Choroid plexus epithelial cell (primary cell): ENCODE data around the gene SPATA3.

Source experiments
- DNase-seq: peaks from one replicate; pipeline ENCODE4 v3.0.0-alpha.2; 2010; ENCODE audit warnings: low read depth
- H3K4me3 ChIP-seq: 2 replicates; pipeline ENCODE4 v1.5.1; 2011; ENCODE audit warnings: low read depth, mild to moderate bottlenecking, control low read depth, low read length, moderate library complexity
- CTCF ChIP-seq: conservative IDR thresholded peaks from 2 replicates; pipeline ENCODE4 v1.5.1; 2011; ENCODE audit warnings: low read depth, mild to moderate bottlenecking, control low read depth, inconsistent platforms, low read length, moderate library complexity

SPATA3 gene

GRCh38 chr2:230995821-230996220 lies at the start of gene SPATA3:
Gene SPATA3, plus strand, starts transcription at chr2:230996121. Its CDS starts 113 bp downstream, at chr2:230996234.
- DNase-seq: no peak
- TF ChIP-seq CTCF: no peak
- H3K4me3 ChIP-seq: no peak within 1 kb of the TSS

- TF ChIP-seq CTCF: no peak
- no peak overlapping the region for H3K4me3 ChIP-seq
- DNase-seq: no peak
These were observed 49.3 kb upstream of the SPATA3 start for GRCh38 chr2:230946429-230947234.

GRCh38 chr2:230947235-230947576 lies 48.7 kb upstream of the SPATA3 start:
- no peak overlapping the region for H3K4me3 ChIP-seq
- no peak for TF ChIP-seq CTCF
- no peak for DNase-seq

GRCh38 chr2:230947908-230948365 lies 48.0 kb upstream of the SPATA3 start:
- DNase-seq: no peak
- H3K4me3 ChIP-seq: no peak overlapping the region
- TF ChIP-seq CTCF: no peak

GRCh38 chr2:230949966-230950873 lies 45.7 kb upstream of the SPATA3 start:
- no peak for DNase-seq
- no peak for TF ChIP-seq CTCF
- no peak overlapping the region for H3K4me3 ChIP-seq

GRCh38 chr2:230950874-230951339 lies 45.0 kb upstream of the SPATA3 start:
- no peak overlapping the region for H3K4me3 ChIP-seq
- TF ChIP-seq CTCF: no peak
- DNase-seq: no peak
